Posterior vena cava (tissue), 2 donors: ENCODE measurements around the gene MAD2L1BP. TPM values are rescaled to one million over a fixed set of nuclear protein-coding genes. Genes with fewer than 3 reads are reported as not detected.
A peak's percentile ranks its signal among the peaks of the same experiment; 100 is the strongest.

Source experiments
- DNase-seq: peaks from one replicate; pipeline ENCODE4 v3.0.0-alpha.2; 2020; ENCODE audit warnings: low spot score
- intact Hi-C, 2 donors: fragments of 100-400 bp; cut with DNase I; formaldehyde crosslinking; loops; one replicate each; pipeline versions ENCODE4 v1.14.1 to v1.14.2; 2022 to 2023
- total RNA-seq, 2 donors: library from RNA; stranded (reverse); fragmentation: NEBNext Ultra II Directional; extraction: Animal tissue kit (Norgen Biotek cat#: 25700); gene quantifications; one replicate each; pipeline ENCODE4 v1.2.1, GENCODE V29; 2021
- donor health status: DM: yes; HTN: yes; CAD: no.
- donor health status: DM: yes; HTN: yes; CAD: no.

Gene MAD2L1BP
- total RNA-seq, 2 donors from 2014 or later = 12.0 to 15.5 TPM

DNA sequence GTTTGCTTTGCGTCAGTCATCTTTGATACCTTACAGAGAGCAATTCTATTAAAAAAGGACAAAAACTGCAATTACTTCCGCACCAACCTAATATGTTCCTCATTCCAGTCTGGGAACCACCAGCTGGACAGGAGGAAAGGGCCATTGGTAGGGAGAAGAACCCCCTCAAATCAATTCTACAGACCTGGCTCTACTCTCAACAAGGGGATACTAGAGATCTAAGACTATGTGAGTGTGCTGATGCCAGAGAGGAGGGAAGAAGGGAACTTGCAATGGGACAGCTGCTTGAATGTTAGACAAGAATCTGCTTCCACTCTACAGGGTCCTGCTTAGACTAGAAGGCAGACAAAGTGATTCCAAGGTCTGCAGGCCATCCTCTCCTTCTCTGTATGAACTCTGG, 38.7 kb downstream of the MAD2L1BP start:
- intact Hi-C loops = loop anchor here in 1 of 2 donors (1.0 kb wide), 1 partner anchor 26 kb away; no protein-coding TSS in a partner anchor
- no peak for DNase-seq

DNA sequence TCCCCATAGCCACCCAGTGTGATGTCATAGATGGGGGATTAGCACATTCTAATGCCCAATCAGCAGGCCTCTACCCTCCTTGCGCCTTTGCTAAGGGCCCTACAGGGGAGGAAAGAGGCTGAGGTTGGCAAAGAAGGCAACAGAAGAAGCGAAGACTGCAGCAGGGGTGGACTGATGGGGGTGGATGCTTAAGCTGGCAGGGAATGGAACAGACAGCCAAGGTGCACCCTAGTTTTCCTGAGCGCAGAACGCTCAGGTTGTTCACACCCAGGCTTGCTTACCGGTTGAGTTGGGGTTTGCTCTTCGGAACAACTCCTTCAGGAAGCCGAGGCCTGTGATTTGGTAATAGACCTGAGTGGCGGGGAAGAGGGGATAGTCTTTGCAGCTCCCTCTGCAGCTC, 39.3 kb downstream of the MAD2L1BP start:
- intact Hi-C loops = loop anchor here in 1 of 2 donors (1.0 kb wide), 1 partner anchor 25 kb away; no protein-coding TSS in a partner anchor
- peak; percentile 20 for DNase-seq

DNA sequence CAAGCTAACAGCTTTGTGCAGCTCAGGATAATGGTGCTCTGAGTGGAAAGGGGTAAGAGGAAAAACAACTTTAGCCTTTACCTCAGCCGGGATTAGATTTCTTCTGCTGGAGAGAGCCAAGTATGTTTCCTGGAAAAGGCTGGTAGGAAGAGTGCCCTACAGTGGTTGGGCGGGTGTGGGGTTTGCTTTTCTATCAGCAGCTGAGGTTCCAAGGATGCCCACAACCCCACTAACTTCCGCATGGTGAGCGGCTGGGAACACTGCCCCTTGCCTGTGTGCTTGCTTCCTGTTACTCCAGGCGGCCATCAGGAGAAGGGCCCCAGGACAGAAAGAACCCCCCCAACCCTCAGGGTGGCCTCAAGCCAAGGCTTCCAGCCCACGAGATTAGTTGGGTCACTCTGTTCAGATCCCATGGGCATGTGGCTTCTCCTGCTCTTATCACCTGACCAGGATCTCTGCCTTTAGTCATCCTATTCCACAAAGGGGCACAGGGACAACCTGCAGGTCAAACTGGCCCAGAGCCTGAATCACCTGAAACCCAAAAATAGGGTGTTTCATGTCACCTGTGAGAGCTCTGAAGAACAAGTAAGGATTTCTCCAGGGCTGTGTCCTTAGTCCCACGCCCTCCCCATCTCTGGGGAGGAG, 41.4 kb downstream of the MAD2L1BP start:
- DNase-seq = peak; percentile 35
- intact Hi-C loops = no loop called here

- DNase-seq = peak; percentile 13
- intact Hi-C loops = no loop called here
These were observed 42.1 kb downstream of the MAD2L1BP start for GRCh38 chr6:43677759-43678158.

- intact Hi-C loops = no loop called here
- peak; percentile 30 for DNase-seq
These were observed 42.7 kb downstream of the MAD2L1BP start for GRCh38 chr6:43678341-43678740.

GRCh38 chr6:43679057-43679456, 43.4 kb downstream of the MAD2L1BP start:
- no peak for DNase-seq
- intact Hi-C loops = no loop called here

DNA sequence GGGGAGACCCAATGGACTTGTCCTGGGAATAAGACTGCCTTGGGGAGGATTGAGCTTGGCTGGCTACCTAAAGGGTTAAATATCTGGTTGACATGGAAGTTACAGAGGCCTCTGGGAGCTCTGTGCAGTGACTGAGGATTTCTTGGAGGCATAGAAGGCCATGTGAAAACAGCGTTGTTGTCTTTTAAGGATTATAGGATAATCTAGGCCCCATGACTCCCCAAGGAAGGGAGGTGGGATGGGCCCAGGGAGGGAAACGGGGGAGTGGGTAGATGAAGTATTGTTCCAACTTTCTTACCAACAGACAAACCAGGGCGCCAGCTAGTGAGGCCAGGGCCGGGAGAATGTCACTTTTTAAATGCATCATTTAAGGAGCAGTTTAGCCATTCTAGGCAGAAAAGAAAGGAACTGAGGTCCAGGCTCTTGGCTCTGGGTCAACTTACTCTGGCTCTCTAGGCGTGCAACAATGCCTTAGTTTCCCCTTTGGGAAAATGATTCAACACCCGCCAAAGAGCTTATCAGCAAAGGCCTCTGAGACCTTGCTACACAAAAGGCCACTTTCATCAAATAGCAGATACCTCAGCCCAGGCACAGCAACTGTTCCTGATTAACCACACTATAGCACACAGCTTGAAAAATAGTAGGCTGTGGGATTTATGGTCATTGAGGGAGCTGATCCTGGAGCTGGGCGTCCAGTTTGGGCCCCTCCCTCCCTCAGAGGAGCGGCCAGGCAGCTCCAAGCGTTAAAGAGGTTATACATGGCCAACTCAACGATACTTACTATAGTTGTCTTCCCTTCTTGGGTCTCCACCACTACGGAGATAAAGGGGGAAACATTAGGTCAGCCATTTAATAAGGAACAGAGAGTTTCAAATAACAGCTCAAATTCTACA, 44.9 kb downstream of the MAD2L1BP start:
- intact Hi-C loops = no loop called here
- peak; percentile 48 for DNase-seq

GRCh38 chr6:43681303-43681702, 45.7 kb downstream of the MAD2L1BP start:
- DNase-seq = no peak
- intact Hi-C loops = no loop called here

- peak; percentile 16 for DNase-seq
- intact Hi-C loops = no loop called here
These were observed 47.2 kb downstream of the MAD2L1BP start for GRCh38 chr6:43682724-43683429.

DNA sequence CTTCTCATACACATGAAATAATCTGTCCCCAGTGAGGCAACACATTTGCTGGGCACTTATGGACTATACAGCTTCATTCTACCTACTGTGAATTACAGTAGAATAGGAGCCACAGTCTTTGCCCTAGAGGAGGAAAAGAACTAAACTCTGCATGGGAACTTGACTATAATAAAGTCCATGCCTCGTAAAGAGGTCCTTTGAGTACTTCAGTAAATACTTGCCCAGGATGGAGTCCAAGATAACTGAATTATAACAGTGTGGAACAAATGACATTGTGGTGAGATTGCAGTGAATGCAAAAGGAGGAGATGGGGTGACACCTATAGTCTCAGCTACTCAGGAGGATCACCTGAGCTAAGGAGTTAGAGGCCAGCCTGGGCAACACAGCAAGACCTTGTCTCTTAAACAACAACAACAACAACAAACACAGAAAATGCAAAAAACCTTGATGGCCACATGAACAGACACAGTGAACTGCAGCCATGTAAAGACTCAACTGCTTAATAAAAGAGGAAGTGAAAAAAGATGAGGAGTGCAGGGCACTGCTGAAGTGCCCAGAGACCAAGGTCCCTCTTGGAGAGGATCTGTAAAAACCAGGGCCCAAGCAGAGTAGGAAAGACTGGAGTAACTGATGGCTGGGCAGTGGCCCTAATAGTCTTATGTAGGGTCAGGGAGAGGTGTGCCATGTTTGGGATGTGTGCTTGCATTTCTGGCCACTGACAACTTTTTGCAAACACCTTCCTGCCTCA, 48.2 kb downstream of the MAD2L1BP start:
- no peak for DNase-seq
- intact Hi-C loops = no loop called here

GRCh38 chr6:43687079-43687436, 51.4 kb downstream of the MAD2L1BP start:
- DNase-seq = peak; percentile 16
- intact Hi-C loops = loop anchor here in 1 of 2 donors (2.0 kb wide), 1 partner anchor 14 kb away; no protein-coding TSS in a partner anchor

GRCh38 chr6:43687437-43688347, 52.1 kb downstream of the MAD2L1BP start, which contains the start of gene MRPS18A:
Gene MRPS18A (minus strand): TSS chr6:43687791. CDS start chr6:43687779, 12 bp downstream.
- intact Hi-C loops = loop anchor here in 1 of 2 donors (2.0 kb wide), 1 partner anchor 15 kb away; no protein-coding TSS in a partner anchor
- DNase-seq = peak; percentile 93

- DNase-seq = no peak
- intact Hi-C loops = no loop called here
These were observed 53.8 kb downstream of the MAD2L1BP start for GRCh38 chr6:43689421-43689820.

Other genes with a start within 250 kb of the MAD2L1BP start
- gene ABCC10, start 208.3 kb upstream of the MAD2L1BP start, total RNA-seq = 10 to 100 TPM; 21.1 to 22.4 TPM
- under 1 TPM; 0.14 to 0.42 TPM for gene DLK2, start 180.3 kb upstream of the MAD2L1BP start, total RNA-seq
- 10 to 100 TPM; 23.4 to 25.4 TPM for gene TJAP1, start 158.3 kb upstream of the MAD2L1BP start, total RNA-seq
- gene LRRC73, start 125.5 kb upstream of the MAD2L1BP start, total RNA-seq = under 1 TPM; 0.69 to 0.90 TPM
- gene YIPF3, start 118.9 kb upstream of the MAD2L1BP start, total RNA-seq = 10 to 100 TPM; 54.6 to 61.3 TPM
- 10 to 100 TPM; 23.9 to 31.7 TPM for gene POLR1C, start 118.8 kb upstream of the MAD2L1BP start, total RNA-seq
- gene XPO5, start 59.8 kb upstream of the MAD2L1BP start, total RNA-seq = 10 to 100 TPM; 18.4 to 26.2 TPM
- 10 to 100 TPM; 11.0 to 16.7 TPM for gene POLH, start 59.7 kb upstream of the MAD2L1BP start, total RNA-seq
- gene GTPBP2, start 6.6 kb upstream of the MAD2L1BP start, total RNA-seq = 10 to 100 TPM; 43.3 to 50.4 TPM
- gene RSPH9, start 9.2 kb downstream of the MAD2L1BP start, total RNA-seq = under 1 TPM; 0.19 to 0.23 TPM
- 10 to 100 TPM; 25.4 to 28.2 TPM for gene MRPS18A, start 52.0 kb downstream of the MAD2L1BP start, total RNA-seq
- gene VEGFA, start 134.4 kb downstream of the MAD2L1BP start, total RNA-seq = 10 to 100 TPM; 88.4 to 91.7 TPM